ENCODE measurements around the gene RHEBL1. TPM values are rescaled to one million over a fixed set of nuclear protein-coding genes. Genes with fewer than 3 reads are reported as not detected.
A peak's percentile ranks its signal among the peaks of the same experiment; 100 is the strongest.

The RHEBL1 gene
- total RNA-seq, 2 donors from 2014 or later, result not detected

DNA sequence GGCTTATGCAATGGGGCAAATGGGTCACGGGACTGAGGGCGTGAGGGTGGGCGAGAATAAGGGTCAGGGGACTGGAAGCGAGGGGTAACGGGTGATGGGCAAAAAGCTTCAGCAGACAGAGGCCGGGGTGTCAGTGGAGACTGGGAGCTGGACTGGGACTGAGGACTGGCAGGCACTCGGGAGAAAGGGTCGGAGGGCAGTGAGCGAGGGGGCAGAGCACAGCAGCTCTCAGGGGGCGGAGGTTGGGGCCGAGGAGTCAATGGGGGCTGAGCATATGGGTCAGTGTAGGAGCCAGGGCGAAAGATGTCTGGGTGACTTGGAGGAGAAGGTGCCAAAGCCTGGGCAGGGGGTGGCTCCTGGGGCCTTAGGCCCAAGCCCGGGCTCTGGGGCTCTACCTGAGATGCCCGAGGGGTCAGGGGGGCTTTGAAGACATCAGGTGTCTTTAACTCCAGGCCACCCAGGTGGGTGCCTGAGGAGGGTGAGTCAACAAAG, 29.4 kb downstream of the RHEBL1 start:
- no peaks in the 10 kb centered on the region for H3K27me3 ChIP-seq
- intact Hi-C loops (cut with DNase I), result no loop called here
- no peaks in the 10 kb centered on the region for H3K9me3 ChIP-seq
- DNase-seq (no peak), ATAC-seq (no peak)
- H3K27ac ChIP-seq, result no peak overlapping the region
- H3K4me3 ChIP-seq, result no peak overlapping the region
- 90 to 95% methylated on average over 14 of the region's 14 CpGs for WGBS, 2 donors
- H3K36me3 ChIP-seq (replicated peaks in 1 of 2; ENCODE audit: insufficient read depth in 1 of 2, low read depth in 2 of 2), result peaks cover 42 to 64% of the 10 kb centered on the region in 2 donors
- no peak for TF ChIP-seq POLR2A (IDR thresholded peaks at IDR 0.05)
- TF ChIP-seq, protein P1, sequence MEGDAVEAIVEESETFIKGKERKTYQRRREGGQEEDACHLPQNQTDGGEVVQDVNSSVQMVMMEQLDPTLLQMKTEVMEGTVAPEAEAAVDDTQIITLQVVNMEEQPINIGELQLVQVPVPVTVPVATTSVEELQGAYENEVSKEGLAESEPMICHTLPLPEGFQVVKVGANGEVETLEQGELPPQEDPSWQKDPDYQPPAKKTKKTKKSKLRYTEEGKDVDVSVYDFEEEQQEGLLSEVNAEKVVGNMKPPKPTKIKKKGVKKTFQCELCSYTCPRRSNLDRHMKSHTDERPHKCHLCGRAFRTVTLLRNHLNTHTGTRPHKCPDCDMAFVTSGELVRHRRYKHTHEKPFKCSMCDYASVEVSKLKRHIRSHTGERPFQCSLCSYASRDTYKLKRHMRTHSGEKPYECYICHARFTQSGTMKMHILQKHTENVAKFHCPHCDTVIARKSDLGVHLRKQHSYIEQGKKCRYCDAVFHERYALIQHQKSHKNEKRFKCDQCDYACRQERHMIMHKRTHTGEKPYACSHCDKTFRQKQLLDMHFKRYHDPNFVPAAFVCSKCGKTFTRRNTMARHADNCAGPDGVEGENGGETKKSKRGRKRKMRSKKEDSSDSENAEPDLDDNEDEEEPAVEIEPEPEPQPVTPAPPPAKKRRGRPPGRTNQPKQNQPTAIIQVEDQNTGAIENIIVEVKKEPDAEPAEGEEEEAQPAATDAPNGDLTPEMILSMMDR (IDR thresholded peaks at IDR 0.05), result no peak
- no peaks in the 10 kb centered on the region for H3K4me1 ChIP-seq

DNA sequence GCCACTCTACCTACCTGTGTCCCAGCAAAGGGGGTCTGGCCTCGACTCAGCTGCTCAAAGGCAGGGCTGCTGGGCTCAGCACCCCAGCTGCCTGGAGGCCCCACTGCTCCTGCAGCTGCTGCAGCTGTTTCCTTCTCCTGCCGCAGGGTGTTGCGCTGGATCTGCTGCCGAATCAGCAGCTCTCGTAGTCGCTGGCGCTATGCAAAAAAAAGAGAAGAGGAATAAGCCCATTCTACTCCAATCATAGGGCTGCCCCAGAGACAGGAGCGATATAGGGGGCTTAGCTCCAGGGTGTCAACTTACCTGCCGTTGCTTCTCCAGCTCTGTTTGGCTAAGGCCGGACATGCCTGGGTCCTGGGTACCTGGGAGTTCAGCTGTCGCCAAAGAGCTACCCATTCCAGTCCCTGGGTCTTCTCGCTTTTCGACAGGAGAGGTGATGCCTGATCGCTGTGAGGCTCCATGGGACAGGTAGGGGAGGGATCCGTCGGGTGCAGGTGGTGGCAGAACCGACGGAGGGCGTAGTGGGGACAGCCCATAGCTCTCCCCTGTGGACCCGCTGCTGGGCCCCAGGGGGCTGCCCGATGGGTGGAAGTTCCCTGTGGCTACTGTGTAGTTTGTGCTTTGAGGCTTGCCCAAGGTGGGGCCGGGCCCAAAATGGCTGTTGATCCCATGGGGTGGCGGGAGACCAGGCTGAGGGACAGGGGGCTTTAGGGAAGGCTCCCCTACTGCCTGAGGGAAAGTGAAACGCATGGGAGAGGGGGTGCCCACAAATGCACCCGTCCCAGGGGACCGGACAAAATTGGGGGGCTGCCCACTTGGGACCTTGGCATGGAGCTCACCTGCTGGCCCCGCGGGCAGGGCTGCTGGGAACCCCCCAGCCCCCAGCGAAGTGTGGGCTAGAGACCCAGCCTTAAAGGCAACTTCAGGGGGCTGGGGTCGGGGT, 30.1 kb downstream of the RHEBL1 start:
- ATAC-seq (no peak), DNase-seq (no peak)
- no peaks in the 10 kb centered on the region for H3K27me3 ChIP-seq
- H3K9me3 ChIP-seq, result no peaks in the 10 kb centered on the region
- no peak overlapping the region for H3K4me3 ChIP-seq
- no peaks in the 10 kb centered on the region for H3K4me1 ChIP-seq
- TF ChIP-seq, protein P1 (IDR thresholded peaks at IDR 0.05), result no peak
- TF ChIP-seq POLR2A (IDR thresholded peaks at IDR 0.05), result no peak
- 89 to 94% methylated on average over 25 to 30 of the region's 30 CpGs for WGBS, 2 donors
- no peak overlapping the region for H3K27ac ChIP-seq
- H3K36me3 ChIP-seq (replicated peaks in 1 of 2; ENCODE audit: insufficient read depth in 1 of 2, low read depth in 2 of 2), result peaks cover 37 to 58% of the 10 kb centered on the region in 2 donors
- intact Hi-C loops (cut with DNase I), result no loop called here

DNA sequence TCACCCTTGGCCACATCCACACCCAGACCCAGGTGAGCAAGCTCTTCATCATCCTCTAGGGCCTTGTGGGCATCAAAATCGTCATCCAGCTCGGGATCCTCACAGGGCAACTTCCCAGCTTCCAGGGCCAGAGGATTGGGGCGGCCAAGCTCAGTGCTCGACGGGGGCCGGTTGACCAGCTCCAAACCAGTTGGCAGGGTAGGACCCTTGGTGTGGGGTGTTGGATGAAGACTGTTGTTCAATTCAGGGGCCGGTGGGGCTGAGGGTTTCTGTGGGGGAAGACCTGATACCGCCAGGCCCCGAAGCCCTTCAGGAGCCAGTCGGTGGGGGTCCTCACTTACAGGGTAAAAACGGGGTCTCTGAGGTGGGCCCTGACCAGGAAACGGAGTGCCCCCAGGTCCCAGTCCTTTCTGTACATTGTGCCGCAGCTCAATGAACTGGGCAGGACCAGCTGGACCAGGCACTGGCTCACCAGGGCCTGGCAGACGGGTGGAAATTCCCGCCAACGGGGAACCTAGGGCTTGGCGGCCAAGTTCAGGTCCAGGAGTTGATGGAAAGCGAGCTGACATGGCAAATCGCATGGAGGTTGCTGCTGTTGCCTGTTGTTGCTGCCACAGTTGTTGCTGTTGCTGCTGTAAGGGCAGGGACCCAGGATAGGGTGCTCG, 31.4 kb downstream of the RHEBL1 start:
- ATAC-seq (no peak), DNase-seq (peak in 1 of 4 donors; percentile 8)
- Histone ChIP-seq H3K9me3 (no peaks in the 10 kb centered on the region), H3K4me3 (no peak overlapping the region), H3K36me3 (replicated peaks in 1 of 2; ENCODE audit: insufficient read depth in 1 of 2, low read depth in 2 of 2) (peaks cover 37 to 55% of the 10 kb centered on the region in 2 donors), H3K27ac (no peak overlapping the region), H3K4me1 (no peaks in the 10 kb centered on the region), H3K27me3 (no peaks in the 10 kb centered on the region)
- 87 to 89% methylated on average over 16 to 18 of the region's 20 CpGs for WGBS, 2 donors
- intact Hi-C loops (cut with DNase I), result no loop called here
- TF ChIP-seq POLR2A (IDR thresholded peaks at IDR 0.05), result no peak
- TF ChIP-seq, protein P1 (IDR thresholded peaks at IDR 0.05), result no peak

- 80 to 94% methylated on average over 1 to 7 of the region's 7 CpGs for WGBS, 2 donors
- H3K36me3 ChIP-seq (replicated peaks in 1 of 2; ENCODE audit: insufficient read depth in 1 of 2, low read depth in 2 of 2), result peaks cover 33 to 54% of the 10 kb centered on the region in 2 donors
- no peaks in the 10 kb centered on the region for H3K4me1 ChIP-seq
- no peak overlapping the region for H3K4me3 ChIP-seq
- no peak overlapping the region for H3K27ac ChIP-seq
- no peaks in the 10 kb centered on the region for H3K27me3 ChIP-seq
- intact Hi-C loops (cut with DNase I), result no loop called here
- no peaks in the 10 kb centered on the region for H3K9me3 ChIP-seq
- TF ChIP-seq POLR2A (IDR thresholded peaks at IDR 0.05), result no peak
- TF ChIP-seq, protein P1 (IDR thresholded peaks at IDR 0.05), result no peak
- DNase-seq (no peak), ATAC-seq (no peak)
Measured at GRCh38 chr12:49037947-49038237, 31.9 kb downstream of the RHEBL1 start.

Data from body of pancreas (tissue), 4 donors.